HS-5 (cell line): Measurements from ENCODE around the gene CDC37.

Experiments used
- DNase-seq: peaks from one replicate; pipeline ENCODE4 v3.0.0-alpha.2; 2012; ENCODE audit warnings: low read depth

Gene CDC37

DNA sequence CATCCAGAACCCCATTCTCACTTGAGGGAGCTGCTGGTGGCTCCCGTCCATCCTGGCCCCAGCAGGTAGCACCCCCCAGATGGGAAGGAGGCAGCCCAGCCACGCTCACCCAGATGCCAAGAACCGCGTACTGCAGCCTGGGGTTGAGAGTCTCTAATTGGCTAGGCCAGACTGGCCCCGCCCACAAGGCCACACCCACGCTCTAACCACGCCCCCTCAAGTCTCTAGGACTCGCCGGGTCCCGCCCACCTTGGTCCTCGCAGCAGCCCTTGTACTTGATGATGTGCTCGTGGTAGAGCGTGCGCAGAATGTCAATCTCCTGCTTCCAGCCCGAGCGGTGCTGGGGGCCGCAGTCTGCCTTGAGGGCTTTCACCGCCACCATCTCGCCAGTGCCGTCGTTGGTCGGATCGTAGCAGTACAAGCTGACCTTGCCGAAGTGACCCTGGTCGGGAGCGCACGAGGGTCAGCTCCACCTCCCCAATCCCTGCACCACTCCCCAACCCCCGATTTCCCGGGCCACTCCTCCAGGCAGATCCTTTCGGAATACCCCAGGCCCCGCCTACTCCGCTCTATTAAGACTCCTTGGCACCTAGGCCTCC, 49.5 kb downstream of the CDC37 start:
- no peak for DNase-seq

DNA sequence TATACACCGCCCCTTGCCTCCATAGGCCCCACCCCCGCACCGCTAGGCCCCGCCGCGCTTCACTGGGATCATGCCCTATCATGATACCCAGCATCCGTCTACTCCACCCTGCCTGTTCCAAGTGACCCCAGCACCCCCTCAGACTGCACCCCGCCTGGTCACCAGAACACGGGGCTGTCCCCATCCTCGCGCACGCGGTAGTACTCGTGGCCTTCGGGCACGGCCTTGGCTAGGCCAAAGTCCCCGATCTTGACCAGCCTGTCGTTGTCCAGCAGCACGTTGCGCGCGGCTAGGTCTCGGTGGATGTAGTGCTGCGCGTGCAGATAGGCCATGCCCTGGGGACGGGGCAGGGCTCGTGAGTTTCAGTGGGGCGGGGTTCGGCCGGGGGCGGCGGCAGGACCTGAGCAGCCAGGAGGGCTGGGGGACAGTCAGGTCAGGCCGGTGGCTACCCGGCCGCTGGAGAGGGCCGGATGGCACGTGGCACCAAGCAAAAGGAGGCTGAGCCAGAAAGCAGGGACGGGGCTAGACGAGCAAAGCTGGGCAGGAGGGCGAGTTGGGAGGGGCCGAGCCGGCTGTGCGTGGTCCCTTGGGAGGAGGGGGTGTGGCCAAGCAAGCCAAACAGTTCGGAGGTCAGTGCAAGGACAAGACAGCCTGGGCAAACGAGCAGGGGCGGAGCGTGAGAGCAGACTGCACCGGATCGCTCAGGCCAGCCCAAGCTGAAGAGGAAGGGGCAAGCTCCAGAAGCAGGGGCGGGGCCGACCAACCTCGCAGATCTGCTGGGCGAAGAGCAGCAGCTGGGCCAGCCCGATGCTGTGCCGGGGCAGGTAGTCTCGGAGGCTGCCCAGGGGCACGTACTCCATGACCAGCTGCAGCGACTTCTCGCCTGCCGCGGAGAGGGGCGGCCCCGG, 50.3 kb downstream of the CDC37 start:
- DNase-seq = no peak

DNA sequence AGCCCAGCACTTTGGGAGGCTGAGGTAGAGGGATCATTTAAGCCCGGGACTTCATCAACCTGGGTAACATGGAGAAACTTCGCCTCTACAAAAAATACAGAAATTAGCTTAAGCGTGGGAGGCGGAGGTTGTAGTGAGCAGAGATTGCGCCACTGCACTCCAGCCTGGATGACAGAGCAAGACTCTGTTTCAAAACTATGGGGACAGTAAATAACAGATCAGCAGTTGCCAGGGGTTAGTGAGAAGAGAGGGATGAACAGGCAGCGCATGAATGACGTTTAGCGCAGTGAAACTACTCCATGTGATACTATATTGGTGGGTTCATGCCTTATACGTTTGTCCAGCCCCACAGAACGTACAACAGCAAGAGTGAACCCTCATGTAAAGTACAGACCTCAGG, 56.8 kb downstream of the CDC37 start:
- no peak for DNase-seq

DNA sequence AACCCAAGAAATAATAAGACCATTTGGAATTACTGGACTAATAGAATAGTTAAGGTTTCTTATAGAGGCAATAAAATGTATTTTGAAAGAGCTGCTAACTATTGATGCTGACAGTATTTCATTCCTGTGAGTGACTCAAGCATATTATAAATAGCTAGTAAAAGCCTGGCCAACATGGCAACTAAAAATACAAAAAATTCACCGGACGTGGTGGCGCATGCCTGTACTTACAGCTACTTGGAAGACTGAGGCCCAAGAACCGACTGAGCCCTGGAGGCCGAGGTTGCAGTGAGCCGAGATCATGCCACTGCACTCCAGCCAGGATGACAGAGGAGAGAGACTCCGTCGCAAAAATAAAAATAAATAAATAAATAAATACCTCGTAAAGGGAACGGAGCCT, 58.6 kb downstream of the CDC37 start:
- DNase-seq = no peak

DNA sequence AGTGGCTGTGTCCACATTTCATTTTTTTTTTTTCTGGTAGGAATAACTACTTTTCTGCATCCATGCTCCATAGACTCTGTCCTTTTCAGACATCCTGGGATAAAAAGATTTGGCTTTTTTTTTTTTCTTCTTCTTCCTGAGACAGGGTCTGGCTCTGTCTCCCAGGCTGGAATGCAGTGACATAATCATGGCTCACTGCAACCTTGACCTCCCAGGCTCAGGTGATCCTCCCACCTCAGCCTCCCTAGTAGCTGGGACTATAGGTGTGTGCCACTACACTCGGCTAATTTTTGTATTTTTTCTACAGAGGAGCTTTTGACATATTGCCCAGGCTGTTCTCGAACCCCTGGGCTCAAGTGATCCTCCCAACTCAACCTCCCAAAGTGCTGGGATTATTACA, 59.8 kb downstream of the CDC37 start:
- DNase-seq = no peak
